MCF 10A (cell line): ENCODE results near the gene MAP3K10. TPM values are rescaled to one million over a fixed set of nuclear protein-coding genes. Genes with fewer than 3 reads are reported as not detected.

Experiments
- BruUV-seq: library from RNA; stranded (reverse); fragments of 400-500 nt; replicated peaks from 2 replicates; lab custom pipeline; 2021; lab: Mats Ljungman, UMichigan
- CTCF ChIA-PET: fragments of 300-600 bp; sonication (Branson Sonifier 250); formaldehyde crosslinking; extraction: SDS; loops from one replicate; lab custom pipeline; 2021; ENCODE audit warnings: antibody characterized with exemption, inconsistent platforms; lab: Yijun Ruan, JAX
- POLR2A ChIA-PET: fragments of 300-600, 350-650 bp; sonication (Branson Sonifier 250); formaldehyde crosslinking; extraction: SDS; loops from one replicate; lab custom pipeline; 2020; ENCODE audit warnings: antibody characterized with exemption, inconsistent platforms; lab: Yijun Ruan, JAX
- DNase-seq: peaks from one replicate; pipeline ENCODE4 v3.0.0-alpha.2; 2018; ENCODE audit not compliant: unreplicated experiment
- H3K27ac Mint-ChIP-seq: one replicate; pipeline ENCODE4 v1.8.0; 2022; ENCODE audit warnings: mild to moderate bottlenecking, low read depth, mixed read lengths; ENCODE audit not compliant: unreplicated experiment
- H3K27me3 Mint-ChIP-seq: one replicate; pipeline ENCODE4 v1.8.0; 2022; ENCODE audit warnings: mixed read lengths; ENCODE audit not compliant: insufficient read depth, unreplicated experiment
- H3K36me3 Mint-ChIP-seq: one replicate; pipeline ENCODE4 v1.8.0; 2022; ENCODE audit warnings: mild to moderate bottlenecking, moderate library complexity, mixed read lengths; ENCODE audit not compliant: insufficient read depth, unreplicated experiment
- H3K4me1 Mint-ChIP-seq: one replicate; pipeline ENCODE4 v1.8.0; 2022; ENCODE audit warnings: mixed read lengths; ENCODE audit not compliant: insufficient read depth, unreplicated experiment
- H3K4me3 Mint-ChIP-seq: one replicate; pipeline ENCODE4 v1.8.0; 2022; ENCODE audit warnings: mild to moderate bottlenecking, moderate library complexity, mixed read lengths; ENCODE audit not compliant: unreplicated experiment
- H3K9me3 Mint-ChIP-seq: one replicate; pipeline ENCODE4 v1.8.0; 2022; ENCODE audit warnings: mixed read lengths; ENCODE audit not compliant: unreplicated experiment
- intact Hi-C: fragments of 100-400 bp; cut with micrococcal nuclease; formaldehyde crosslinking; loops from 2 replicates; pipeline ENCODE4 v1.14.1; 2022
- total RNA-seq: library from RNA; stranded (reverse); gene quantifications from 2 replicates; pipeline ENCODE4 v1.2.3, GENCODE V29; 2022
- TF ChIP-seq, protein P1 (sequence below): fragments of 200-600 bp; IDR thresholded peaks from one replicate; pipeline ENCODE4 v1.8.0; 2022; ENCODE audit warnings: antibody characterized with exemption, mild to moderate bottlenecking; ENCODE audit not compliant: unreplicated experiment

The MAP3K10 gene
- total RNA-seq, 1 experiment from 2014 or later = 17.1 TPM

- H3K27ac Mint-ChIP-seq = no peak overlapping the region
- POLR2A ChIA-PET = no interaction called here
Observed at GRCh38 chr19:40232949-40233810, 42.0 kb downstream of the MAP3K10 start.

DNA sequence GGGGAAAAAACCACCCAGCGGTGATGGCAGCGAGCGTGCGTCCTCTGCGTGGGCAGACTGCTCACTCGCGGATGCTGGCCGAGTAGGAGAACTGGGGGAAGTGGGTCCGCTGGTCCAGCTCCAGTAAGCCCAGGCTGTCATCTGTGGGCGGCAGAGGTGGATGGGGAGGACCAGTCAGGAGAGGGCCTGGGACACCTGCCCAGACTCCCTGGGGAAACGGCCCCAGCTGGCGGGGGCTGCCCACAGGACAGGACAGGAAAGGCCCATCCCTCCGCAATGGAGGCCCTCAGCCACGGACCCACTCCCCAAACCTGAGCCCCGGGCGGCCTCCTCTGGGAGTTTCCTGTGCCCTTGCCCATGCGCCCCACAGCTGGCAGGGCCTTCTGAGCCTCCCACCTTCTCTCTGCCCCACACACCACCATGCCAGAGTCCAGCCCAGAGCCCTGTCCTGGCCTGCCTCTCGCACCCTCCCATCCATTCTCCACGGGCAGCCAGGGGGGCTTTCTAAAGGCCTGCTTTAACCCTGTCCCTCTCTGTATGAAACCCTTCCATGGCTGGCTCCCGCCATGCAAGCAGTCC, 42.7 kb downstream of the MAP3K10 start:
- no peak for DNase-seq
- BruUV-seq = no TSS peak
- H3K27ac Mint-ChIP-seq = no peak overlapping the region
- intact Hi-C loops = no loop called here
- H3K27me3 Mint-ChIP-seq = no peaks in the 10 kb centered on the region
- ChIA-PET POLR2A (no interaction called here), CTCF (interaction anchor here (1.7 kb wide), 1 partner anchor 94 kb away, joined by 4 read pairs; no protein-coding TSS in a partner anchor)
- H3K36me3 Mint-ChIP-seq = peaks cover 52% of the 10 kb centered on the region
- H3K4me1 Mint-ChIP-seq = no peaks in the 10 kb centered on the region
- no peaks in the 10 kb centered on the region for H3K9me3 Mint-ChIP-seq
- TF ChIP-seq, protein P1, sequence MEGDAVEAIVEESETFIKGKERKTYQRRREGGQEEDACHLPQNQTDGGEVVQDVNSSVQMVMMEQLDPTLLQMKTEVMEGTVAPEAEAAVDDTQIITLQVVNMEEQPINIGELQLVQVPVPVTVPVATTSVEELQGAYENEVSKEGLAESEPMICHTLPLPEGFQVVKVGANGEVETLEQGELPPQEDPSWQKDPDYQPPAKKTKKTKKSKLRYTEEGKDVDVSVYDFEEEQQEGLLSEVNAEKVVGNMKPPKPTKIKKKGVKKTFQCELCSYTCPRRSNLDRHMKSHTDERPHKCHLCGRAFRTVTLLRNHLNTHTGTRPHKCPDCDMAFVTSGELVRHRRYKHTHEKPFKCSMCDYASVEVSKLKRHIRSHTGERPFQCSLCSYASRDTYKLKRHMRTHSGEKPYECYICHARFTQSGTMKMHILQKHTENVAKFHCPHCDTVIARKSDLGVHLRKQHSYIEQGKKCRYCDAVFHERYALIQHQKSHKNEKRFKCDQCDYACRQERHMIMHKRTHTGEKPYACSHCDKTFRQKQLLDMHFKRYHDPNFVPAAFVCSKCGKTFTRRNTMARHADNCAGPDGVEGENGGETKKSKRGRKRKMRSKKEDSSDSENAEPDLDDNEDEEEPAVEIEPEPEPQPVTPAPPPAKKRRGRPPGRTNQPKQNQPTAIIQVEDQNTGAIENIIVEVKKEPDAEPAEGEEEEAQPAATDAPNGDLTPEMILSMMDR = no peak
- H3K4me3 Mint-ChIP-seq = no peak overlapping the region

More at GRCh38 chr19:40232949-40233810, 42.0 kb downstream of the MAP3K10 start:
- BruUV-seq = no TSS peak
- H3K27me3 Mint-ChIP-seq = no peaks in the 10 kb centered on the region
- peaks cover 46% of the 10 kb centered on the region for H3K36me3 Mint-ChIP-seq
- no peaks in the 10 kb centered on the region for H3K9me3 Mint-ChIP-seq
- no peak overlapping the region for H3K4me3 Mint-ChIP-seq
- CTCF ChIA-PET = interaction anchor here (1.7 kb wide), 1 partner anchor 94 kb away, joined by 4 read pairs; no protein-coding TSS in a partner anchor
- intact Hi-C loops = no loop called here
- H3K4me1 Mint-ChIP-seq = no peaks in the 10 kb centered on the region
- no peak for DNase-seq
- TF ChIP-seq, protein P1 = no peak

DNA sequence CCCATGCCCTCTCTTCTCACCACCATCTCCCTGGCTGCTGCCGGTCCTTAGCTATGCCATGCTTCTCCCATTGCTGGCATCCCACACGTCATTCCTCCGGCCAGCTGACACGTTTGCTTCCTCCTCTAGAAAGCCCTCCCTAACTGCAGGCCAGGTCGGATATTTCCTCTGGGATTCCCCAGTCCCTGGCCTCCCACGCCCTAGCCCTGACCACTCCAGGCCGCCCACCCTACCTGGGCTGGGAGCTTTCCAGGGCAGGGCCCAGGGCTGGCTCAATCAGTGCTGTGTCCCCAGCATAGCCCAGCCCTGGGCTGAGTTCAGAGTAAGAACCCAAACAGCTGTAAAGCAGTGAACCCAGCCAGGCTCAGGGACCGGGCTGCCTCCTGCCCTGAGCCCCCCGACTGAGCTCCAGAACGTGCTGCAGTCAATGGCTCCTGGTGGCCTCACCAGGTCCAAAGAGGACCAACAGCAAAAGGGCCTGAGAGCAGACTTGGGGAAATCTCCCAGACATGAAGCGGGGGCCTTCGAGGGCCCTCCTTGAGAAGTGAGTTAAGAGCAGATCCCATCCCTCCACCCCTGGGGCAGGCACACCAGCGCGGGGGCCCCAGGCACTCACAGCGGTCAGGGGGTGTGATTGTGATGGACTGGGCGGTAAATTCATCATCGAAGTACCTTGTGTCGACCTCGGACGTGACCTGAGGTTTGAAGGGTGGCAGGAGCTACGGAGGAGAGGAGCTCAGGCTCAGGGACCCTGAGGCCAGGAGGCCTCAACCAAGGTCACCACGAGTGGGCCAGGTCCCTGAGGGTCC, 43.4 kb downstream of the MAP3K10 start:
- DNase-seq = no peak
- intact Hi-C loops = no loop called here
- no peak overlapping the region for H3K27ac Mint-ChIP-seq
- TF ChIP-seq, protein P1 = no peak
- no TSS peak for BruUV-seq
- H3K36me3 Mint-ChIP-seq = peaks cover 59% of the 10 kb centered on the region
- H3K9me3 Mint-ChIP-seq = no peaks in the 10 kb centered on the region
- no peaks in the 10 kb centered on the region for H3K27me3 Mint-ChIP-seq
- H3K4me3 Mint-ChIP-seq = no peak overlapping the region
- ChIA-PET POLR2A (no interaction called here), CTCF (interaction anchor here (0.5 to 1.7 kb wide), 2 partner anchors 87 to 95 kb away, joined by 4 to 5 read pairs; no protein-coding TSS in a partner anchor)
- H3K4me1 Mint-ChIP-seq = no peaks in the 10 kb centered on the region
